HepG2 (cell line): ENCODE measurements around the gene MINDY1. TPM values are rescaled to one million over a fixed set of nuclear protein-coding genes. Genes with fewer than 3 reads are reported as not detected.

Experiments used
- HMG20A ChIP-seq: IDR thresholded peaks from 2 replicates; pipeline ENCODE4 v1.6.1; 2016; ENCODE audit warnings: borderline replicate concordance
- KDM6A ChIP-seq: IDR thresholded peaks from 2 replicates; pipeline ENCODE4 v1.6.1; 2016; ENCODE audit warnings: low read depth
- KLF13 ChIP-seq: sonication (generic); formaldehyde crosslinking; IDR thresholded peaks from 2 replicates; pipeline ENCODE4 v1.4.0; 2020; ENCODE audit warnings: mild to moderate bottlenecking, missing genetic modification reagents
- PHF8 ChIP-seq: sonication (generic); formaldehyde crosslinking; IDR thresholded peaks from 2 replicates; pipeline ENCODE4 v1.5.0; 2020; ENCODE audit warnings: missing genetic modification reagents
- PITX1 ChIP-seq: sonication (generic); formaldehyde crosslinking; IDR thresholded peaks from 2 replicates; pipeline ENCODE4 v1.5.1; 2020; ENCODE audit warnings: mild to moderate bottlenecking, missing genetic modification reagents
- RBM22 ChIP-seq: fragments of 200-400 bp; formaldehyde crosslinking; optimal IDR thresholded peaks from 2 replicates; pipeline ENCODE3; 2017; ENCODE audit warnings: mild to moderate bottlenecking, low read length, moderate library complexity
- TCF7 ChIP-seq: sonication (generic); IDR thresholded peaks from 2 replicates; pipeline ENCODE4 v1.6.1; 2016; ENCODE audit warnings: antibody characterized with exemption, low read depth
- TCF7L2 ChIP-seq: IDR thresholded peaks from 2 replicates; pipeline ENCODE4 v1.6.1; 2011; ENCODE audit warnings: mild to moderate bottlenecking, low read depth, low read length, moderate library complexity
- TSC22D2 ChIP-seq: sonication (generic); formaldehyde crosslinking; IDR thresholded peaks from 2 replicates; pipeline ENCODE4 v1.5.1; 2020; ENCODE audit warnings: missing genetic modification reagents, mild to moderate bottlenecking, borderline replicate concordance
- YEATS4 ChIP-seq: sonication (generic); formaldehyde crosslinking; IDR thresholded peaks from 2 replicates; pipeline ENCODE4 v1.4.0; 2020; ENCODE audit warnings: missing genetic modification reagents, borderline replicate concordance
- ZNF3 ChIP-seq: IDR thresholded peaks from 2 replicates; pipeline ENCODE4 v1.7.0; 2017; ENCODE audit warnings: inconsistent platforms
- ZNF318 ChIP-seq: sonication (generic); formaldehyde crosslinking; IDR thresholded peaks from 2 replicates; pipeline ENCODE4 v1.4.0; 2020; ENCODE audit warnings: mild to moderate bottlenecking, missing genetic modification reagents
- ZNF367 ChIP-seq: sonication (generic); formaldehyde crosslinking; IDR thresholded peaks from 2 replicates; pipeline ENCODE4 v1.4.0; 2020; ENCODE audit warnings: missing genetic modification reagents, borderline replicate concordance
- ZNF431 ChIP-seq: sonication (generic); formaldehyde crosslinking; IDR thresholded peaks from 2 replicates; pipeline ENCODE4 v1.9.0; 2022; ENCODE audit warnings: missing genetic modification reagents, low read depth, mild to moderate bottlenecking, borderline replicate concordance
- ZNF7 ChIP-seq: IDR thresholded peaks from 2 replicates; pipeline ENCODE4 v1.6.1; 2016; ENCODE audit warnings: missing biosample characterization, missing genetic modification reagents
- ZNF777 ChIP-seq: sonication (generic); formaldehyde crosslinking; IDR thresholded peaks from 2 replicates; pipeline ENCODE4 v1.4.0; 2020; ENCODE audit warnings: missing genetic modification reagents
- ZNF782 ChIP-seq: sonication (generic); formaldehyde crosslinking; IDR thresholded peaks from 2 replicates; pipeline ENCODE4 v1.4.0; 2020; ENCODE audit warnings: missing genetic modification reagents, mild to moderate bottlenecking, borderline replicate concordance
- polyA plus RNA-seq, 8 experiments: library from polyadenylated mRNA; depleted of rRNA in 3 of 8; stranded (reverse) in 7 of 8; unstranded in 1 of 8; fragments of >200 nt; fragmentation: Illumina TruSeq in 4 of 8; extraction: Trizol in 4 of 8; gene quantifications; 2 replicates each; pipeline versions ENCODE4 v1.2.1 to v1.2.3, GENCODE V29; 2011 to 2016; ENCODE audit warnings: low read depth in 4 of 8, missing spikeins in 1 of 8, mixed read lengths in 1 of 8; ENCODE audit not compliant: insufficient read depth in 1 of 8
- total RNA-seq, 5 experiments: library from RNA; depleted of rRNA; stranded (reverse); fragments of >200 nt; fragmentation: Illumina TruSeq; extraction: Trizol; gene quantifications; 2 replicates each; pipeline ENCODE4 v1.2.3, GENCODE V29; 2016; ENCODE audit warnings: low read depth in 1 of 5
- TF ChIP-seq, protein P1 (sequence below): sonication (generic); formaldehyde crosslinking; IDR thresholded peaks from 2 replicates; pipeline ENCODE4 v1.4.0; 2020; ENCODE audit warnings: missing genetic modification reagents
- TF ChIP-seq, protein P2 (sequence below): sonication (generic); formaldehyde crosslinking; IDR thresholded peaks from 2 replicates; pipeline ENCODE4 v1.4.0; 2020; ENCODE audit warnings: missing genetic modification reagents
- TF ChIP-seq, protein P3 (sequence below): sonication (generic); formaldehyde crosslinking; IDR thresholded peaks from 2 replicates; pipeline ENCODE4 v1.5.1; 2020; ENCODE audit warnings: mild to moderate bottlenecking, missing genetic modification reagents, moderate library complexity

Gene MINDY1
- total and polyA plus RNA-seq, 2 of the 13 experiments (the other 11 are each of a cell fraction or from before 2014, with no cell fraction given), result 11.1 to 15.0 TPM

DNA sequence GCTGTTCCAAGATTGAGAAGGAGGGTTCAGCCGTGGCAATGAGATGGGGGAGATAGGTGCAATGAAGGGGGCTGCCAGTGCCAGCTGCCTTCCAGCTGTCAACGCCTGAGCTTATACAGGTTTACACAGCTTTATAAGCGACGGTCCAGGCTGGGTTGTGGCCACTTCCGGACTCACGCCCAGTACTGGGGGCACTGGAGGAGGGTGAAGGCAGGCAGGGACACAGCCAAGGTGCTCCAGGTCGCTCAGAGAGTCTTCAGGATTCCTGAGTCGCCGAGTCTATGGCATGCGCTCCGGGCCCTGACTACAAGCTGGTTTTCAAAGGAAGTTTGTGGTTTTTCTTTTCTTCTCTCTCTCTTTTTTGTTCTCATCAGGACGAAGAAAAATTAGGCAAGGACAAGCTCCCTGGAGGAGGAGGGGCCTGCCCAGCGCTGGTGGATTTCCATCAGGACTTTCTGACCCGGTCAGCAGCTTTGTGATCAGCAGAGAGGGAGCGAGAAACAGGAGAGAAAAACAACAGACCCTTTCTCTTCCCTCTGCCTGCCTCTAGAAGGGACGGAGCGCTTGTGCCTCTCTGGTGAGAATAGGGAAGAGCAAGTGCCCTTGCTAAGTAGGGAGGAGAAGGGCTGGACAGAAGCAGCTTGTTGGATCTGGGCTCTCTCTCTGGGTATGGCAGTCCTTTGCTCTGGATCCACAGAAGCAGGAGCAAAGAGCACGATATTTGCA lies at the start of gene MINDY1 (continued):
- TF ChIP-seq ZNF7 (CRISPR knock-in tag) (no peak), ZNF782 (CRISPR knock-in tag) (no peak), ZNF777 (CRISPR knock-in tag) (no peak), ZNF431 (CRISPR knock-in tag) (no peak), YEATS4 (CRISPR knock-in tag) (no peak), TCF7L2 (no peak), KDM6A (CRISPR knock-in tag) (no peak), PHF8 (CRISPR knock-in tag) (peak; percentile 50; the same call in 1 of the 2 replicates), ZNF3 (CRISPR knock-in tag) (no peak), TCF7 (no peak), ZNF367 (CRISPR knock-in tag) (no peak), TSC22D2 (CRISPR knock-in tag) (no peak), ZNF318 (no peak), KLF13 (CRISPR knock-in tag) (no peak), RBM22 (no peak), PITX1 (CRISPR knock-in tag) (0 out of 2 replicates have a peak, but pooled peaks have one; percentile 41), HMG20A (CRISPR knock-in tag) (no peak)
- TF ChIP-seq, protein P1, sequence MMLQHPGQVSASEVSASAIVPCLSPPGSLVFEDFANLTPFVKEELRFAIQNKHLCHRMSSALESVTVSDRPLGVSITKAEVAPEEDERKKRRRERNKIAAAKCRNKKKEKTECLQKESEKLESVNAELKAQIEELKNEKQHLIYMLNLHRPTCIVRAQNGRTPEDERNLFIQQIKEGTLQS (CRISPR knock-in tag), result no peak
- TF ChIP-seq, protein P2, sequence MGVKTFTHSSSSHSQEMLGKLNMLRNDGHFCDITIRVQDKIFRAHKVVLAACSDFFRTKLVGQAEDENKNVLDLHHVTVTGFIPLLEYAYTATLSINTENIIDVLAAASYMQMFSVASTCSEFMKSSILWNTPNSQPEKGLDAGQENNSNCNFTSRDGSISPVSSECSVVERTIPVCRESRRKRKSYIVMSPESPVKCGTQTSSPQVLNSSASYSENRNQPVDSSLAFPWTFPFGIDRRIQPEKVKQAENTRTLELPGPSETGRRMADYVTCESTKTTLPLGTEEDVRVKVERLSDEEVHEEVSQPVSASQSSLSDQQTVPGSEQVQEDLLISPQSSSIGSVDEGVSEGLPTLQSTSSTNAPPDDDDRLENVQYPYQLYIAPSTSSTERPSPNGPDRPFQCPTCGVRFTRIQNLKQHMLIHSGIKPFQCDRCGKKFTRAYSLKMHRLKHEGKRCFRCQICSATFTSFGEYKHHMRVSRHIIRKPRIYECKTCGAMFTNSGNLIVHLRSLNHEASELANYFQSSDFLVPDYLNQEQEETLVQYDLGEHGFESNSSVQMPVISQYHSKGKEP, result no peak
- TF ChIP-seq, protein P3, sequence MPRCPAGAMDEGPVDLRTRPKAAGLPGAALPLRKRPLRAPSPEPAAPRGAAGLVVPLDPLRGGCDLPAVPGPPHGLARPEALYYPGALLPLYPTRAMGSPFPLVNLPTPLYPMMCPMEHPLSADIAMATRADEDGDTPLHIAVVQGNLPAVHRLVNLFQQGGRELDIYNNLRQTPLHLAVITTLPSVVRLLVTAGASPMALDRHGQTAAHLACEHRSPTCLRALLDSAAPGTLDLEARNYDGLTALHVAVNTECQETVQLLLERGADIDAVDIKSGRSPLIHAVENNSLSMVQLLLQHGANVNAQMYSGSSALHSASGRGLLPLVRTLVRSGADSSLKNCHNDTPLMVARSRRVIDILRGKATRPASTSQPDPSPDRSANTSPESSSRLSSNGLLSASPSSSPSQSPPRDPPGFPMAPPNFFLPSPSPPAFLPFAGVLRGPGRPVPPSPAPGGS (CRISPR knock-in tag), result no peak
